Measurements from ENCODE around the gene ESYT1. TPM values are rescaled to one million over a fixed set of nuclear protein-coding genes. Genes with fewer than 3 reads are reported as not detected.
"Not testable (repeated sequence)": the region's sequence is repeated elsewhere in the genome, so short reads cannot be mapped to it uniquely, and the experiment has no call there.

The ESYT1 gene
- total RNA-seq, 1 experiment from 2014 or later: 111 TPM

DNA sequence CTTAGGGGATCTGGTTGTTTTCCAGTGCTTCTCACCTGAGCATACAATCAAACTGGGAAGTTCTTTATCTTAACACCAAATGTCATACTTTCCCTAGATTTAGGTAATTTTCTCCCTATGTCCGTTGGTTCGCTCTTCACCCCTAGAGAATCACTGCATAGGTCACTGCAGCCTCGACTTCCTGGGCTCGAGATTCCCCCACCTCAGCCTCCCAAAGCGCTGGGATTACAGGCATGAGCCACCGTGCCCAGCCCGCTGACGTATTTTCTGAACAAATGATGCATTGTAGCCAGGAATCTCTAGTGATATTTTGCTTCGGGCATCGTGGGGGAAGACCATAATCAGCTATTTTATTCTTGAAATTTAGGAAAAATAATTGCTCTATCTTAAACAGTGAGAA, 12.7 kb upstream of the ESYT1 start:
- Mint-ChIP-seq H3K36me3 (ENCODE audit: insufficient read depth, unreplicated experiment) (peaks cover 71% of the 10 kb centered on the region), H3K27ac (ENCODE audit: low read depth, unreplicated experiment) (peak overlapping the region; percentile 100), H3K9me3 (ENCODE audit: unreplicated experiment) (no peaks in the 10 kb centered on the region), H3K4me1 (ENCODE audit: insufficient read depth, unreplicated experiment) (peaks cover 24% of the 10 kb centered on the region), H3K27me3 (ENCODE audit: insufficient read depth, unreplicated experiment) (no peaks in the 10 kb centered on the region), H3K4me3 (ENCODE audit: unreplicated experiment) (peak overlapping the region; percentile 95)
- intact Hi-C loops (cut with micrococcal nuclease): loop anchor here (5.0 kb wide), 2 partner anchors 37 to 352 kb away; partner anchors contain the start of genes MYL6B and SPRYD4
- BruUV-seq (replicated peaks): no TSS peak
- ChIA-PET CTCF (interaction anchor here (0.6 to 1.7 kb wide), 4 partner anchors 10 to 229 kb away, joined by 3 to 8 read pairs (median 6); no protein-coding TSS in a partner anchor), POLR2A (interaction anchor here (0.5 to 6.7 kb wide), 23 partner anchors 9 to 557 kb away, joined by 3 to 249 read pairs (median 4); partner anchors contain the start of genes DNAJC14, ERBB3, ESYT1 and MYL6)
- TF ChIP-seq, protein P1, sequence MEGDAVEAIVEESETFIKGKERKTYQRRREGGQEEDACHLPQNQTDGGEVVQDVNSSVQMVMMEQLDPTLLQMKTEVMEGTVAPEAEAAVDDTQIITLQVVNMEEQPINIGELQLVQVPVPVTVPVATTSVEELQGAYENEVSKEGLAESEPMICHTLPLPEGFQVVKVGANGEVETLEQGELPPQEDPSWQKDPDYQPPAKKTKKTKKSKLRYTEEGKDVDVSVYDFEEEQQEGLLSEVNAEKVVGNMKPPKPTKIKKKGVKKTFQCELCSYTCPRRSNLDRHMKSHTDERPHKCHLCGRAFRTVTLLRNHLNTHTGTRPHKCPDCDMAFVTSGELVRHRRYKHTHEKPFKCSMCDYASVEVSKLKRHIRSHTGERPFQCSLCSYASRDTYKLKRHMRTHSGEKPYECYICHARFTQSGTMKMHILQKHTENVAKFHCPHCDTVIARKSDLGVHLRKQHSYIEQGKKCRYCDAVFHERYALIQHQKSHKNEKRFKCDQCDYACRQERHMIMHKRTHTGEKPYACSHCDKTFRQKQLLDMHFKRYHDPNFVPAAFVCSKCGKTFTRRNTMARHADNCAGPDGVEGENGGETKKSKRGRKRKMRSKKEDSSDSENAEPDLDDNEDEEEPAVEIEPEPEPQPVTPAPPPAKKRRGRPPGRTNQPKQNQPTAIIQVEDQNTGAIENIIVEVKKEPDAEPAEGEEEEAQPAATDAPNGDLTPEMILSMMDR (IDR thresholded peaks at IDR 0.05; ENCODE audit: unreplicated experiment): no peak
- DNase-seq (ENCODE audit: unreplicated experiment): peak; percentile 33

DNA sequence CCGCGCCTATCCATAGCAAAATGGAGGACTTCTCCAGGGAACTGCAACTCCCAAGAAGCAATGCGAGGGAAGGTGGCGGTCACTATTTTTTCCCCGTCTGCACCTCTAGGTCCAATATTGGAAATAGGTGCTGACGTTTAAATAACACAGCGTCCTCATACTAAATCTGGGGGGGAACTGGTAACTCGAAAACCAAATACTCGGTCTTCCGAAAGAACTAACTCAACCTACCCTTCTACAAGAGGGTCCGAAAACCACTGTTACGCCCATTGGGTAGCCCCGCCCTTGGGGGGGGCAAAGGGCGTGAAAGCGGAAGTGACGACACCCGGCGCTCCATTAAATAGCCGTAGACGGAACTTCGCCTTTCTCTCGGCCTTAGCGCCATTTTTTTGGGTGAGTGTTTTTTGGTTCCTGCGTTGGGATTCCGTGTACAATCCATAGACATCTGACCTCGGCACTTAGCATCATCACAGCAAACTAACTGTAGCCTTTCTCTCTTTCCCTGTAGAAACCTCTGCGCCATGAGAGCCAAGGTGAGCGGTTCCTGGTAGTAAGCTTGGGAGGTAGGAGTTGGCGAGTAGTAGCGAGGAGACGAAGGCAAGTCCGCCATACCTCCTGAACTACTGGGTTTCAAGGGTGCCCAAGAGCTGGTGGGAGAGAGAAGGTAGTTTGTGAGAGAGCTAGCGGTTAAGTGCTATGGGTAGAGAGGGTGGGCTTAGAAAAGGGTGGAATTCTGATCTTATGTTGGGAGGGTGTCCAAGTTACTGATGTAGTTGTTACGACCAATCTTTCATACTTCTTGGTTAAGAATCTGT, 11.6 kb upstream of the ESYT1 start, which contains the start of gene RPL41:
TSS of gene RPL41 (plus strand) at position 367 of the 815 bp plus-strand sequence.
- H3K27me3 Mint-ChIP-seq (ENCODE audit: insufficient read depth, unreplicated experiment): no peaks in the 10 kb centered on the region
- peak; percentile 96 for DNase-seq (ENCODE audit: unreplicated experiment)
- H3K4me3 Mint-ChIP-seq (ENCODE audit: unreplicated experiment): peak within 1 kb of the TSS; percentile 95
- peaks cover 59% of the 10 kb centered on the region for H3K36me3 Mint-ChIP-seq (ENCODE audit: insufficient read depth, unreplicated experiment)
- ChIA-PET POLR2A (interaction anchor here (0.6 to 6.7 kb wide), 34 partner anchors 10 to 971 kb away, joined by 3 to 249 read pairs (median 5); partner anchors contain the start of genes CNPY2, DNAJC14, ERBB3 and ESYT1), CTCF (interaction anchor here (0.7 to 3.8 kb wide), 10 partner anchors 8 to 152 kb away, joined by 3 to 57 read pairs (median 6); partner anchors contain the start of genes ANKRD52, PA2G4 and SMARCC2)
- no TSS peak for BruUV-seq (replicated peaks)
- peaks cover 18% of the 10 kb centered on the region for H3K4me1 Mint-ChIP-seq (ENCODE audit: insufficient read depth, unreplicated experiment)
- intact Hi-C loops (cut with micrococcal nuclease): loop anchor here (1.0 to 5.0 kb wide), 5 partner anchors 36 to 351 kb away; partner anchors contain the start of genes MYL6B, SPRYD4 and SUOX
- H3K27ac Mint-ChIP-seq (ENCODE audit: low read depth, unreplicated experiment): peak within 1 kb of the TSS; percentile 100
- H3K9me3 Mint-ChIP-seq (ENCODE audit: unreplicated experiment): no peaks in the 10 kb centered on the region
- TF ChIP-seq, protein P1 (IDR thresholded peaks at IDR 0.05; ENCODE audit: unreplicated experiment): no peak

DNA sequence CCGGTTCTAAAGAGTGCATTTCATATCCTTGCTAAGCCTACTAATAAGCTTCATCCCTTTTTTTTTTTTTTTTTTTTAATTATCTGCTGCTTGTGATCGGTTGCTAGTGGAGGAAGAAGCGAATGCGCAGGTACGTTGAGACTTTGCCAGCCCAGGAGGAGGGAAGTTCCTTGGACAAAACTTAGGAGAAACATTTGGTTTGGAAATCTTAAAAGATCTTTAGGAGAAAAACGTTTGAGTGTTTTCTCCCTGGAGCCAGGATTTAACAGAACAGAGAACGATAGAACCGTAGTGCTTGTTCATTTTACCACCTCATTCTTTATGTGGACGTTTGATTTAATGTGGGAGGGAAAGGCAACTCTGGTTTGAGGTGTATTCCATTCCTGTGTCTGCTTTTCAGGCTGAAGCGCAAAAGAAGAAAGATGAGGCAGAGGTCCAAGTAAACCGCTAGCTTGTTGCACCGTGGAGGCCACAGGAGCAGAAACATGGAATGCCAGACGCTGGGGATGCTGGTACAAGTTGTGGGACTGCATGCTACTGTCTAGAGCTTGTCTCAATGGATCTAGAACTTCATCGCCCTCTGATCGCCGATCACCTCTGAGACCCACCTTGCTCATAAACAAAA, 10.9 kb upstream of the ESYT1 start:
- peaks cover 18% of the 10 kb centered on the region for H3K4me1 Mint-ChIP-seq (ENCODE audit: insufficient read depth, unreplicated experiment)
- H3K36me3 Mint-ChIP-seq (ENCODE audit: insufficient read depth, unreplicated experiment): peaks cover 52% of the 10 kb centered on the region
- H3K9me3 Mint-ChIP-seq (ENCODE audit: unreplicated experiment); H3K27me3 Mint-ChIP-seq (ENCODE audit: insufficient read depth, unreplicated experiment); DNase-seq (ENCODE audit: unreplicated experiment): not testable (repeated sequence)
- H3K4me3 Mint-ChIP-seq (ENCODE audit: unreplicated experiment): peak overlapping the region; percentile 95
- ChIA-PET CTCF (interaction anchor here (0.6 to 3.8 kb wide), 13 partner anchors 7 to 1237 kb away, joined by 3 to 57 read pairs (median 5); partner anchors contain the start of genes ANKRD52, ESYT1, PA2G4 and RNF41), POLR2A (interaction anchor here (0.6 to 6.7 kb wide), 36 partner anchors 11 to 971 kb away, joined by 3 to 249 read pairs (median 6); partner anchors contain the start of genes ANKRD52, CNPY2, DNAJC14 and ERBB3)
- intact Hi-C loops (cut with micrococcal nuclease): loop anchor here (2.0 to 5.0 kb wide), 3 partner anchors 35 to 350 kb away; partner anchors contain the start of genes MYL6B, SPRYD4 and SUOX
- H3K27ac Mint-ChIP-seq (ENCODE audit: low read depth, unreplicated experiment): peak overlapping the region; percentile 100
- TSS peak; percentile 91 for BruUV-seq (replicated peaks)

Data from MCF 10A (cell line).